ENCODE data around the gene HYLS1.

DNA sequence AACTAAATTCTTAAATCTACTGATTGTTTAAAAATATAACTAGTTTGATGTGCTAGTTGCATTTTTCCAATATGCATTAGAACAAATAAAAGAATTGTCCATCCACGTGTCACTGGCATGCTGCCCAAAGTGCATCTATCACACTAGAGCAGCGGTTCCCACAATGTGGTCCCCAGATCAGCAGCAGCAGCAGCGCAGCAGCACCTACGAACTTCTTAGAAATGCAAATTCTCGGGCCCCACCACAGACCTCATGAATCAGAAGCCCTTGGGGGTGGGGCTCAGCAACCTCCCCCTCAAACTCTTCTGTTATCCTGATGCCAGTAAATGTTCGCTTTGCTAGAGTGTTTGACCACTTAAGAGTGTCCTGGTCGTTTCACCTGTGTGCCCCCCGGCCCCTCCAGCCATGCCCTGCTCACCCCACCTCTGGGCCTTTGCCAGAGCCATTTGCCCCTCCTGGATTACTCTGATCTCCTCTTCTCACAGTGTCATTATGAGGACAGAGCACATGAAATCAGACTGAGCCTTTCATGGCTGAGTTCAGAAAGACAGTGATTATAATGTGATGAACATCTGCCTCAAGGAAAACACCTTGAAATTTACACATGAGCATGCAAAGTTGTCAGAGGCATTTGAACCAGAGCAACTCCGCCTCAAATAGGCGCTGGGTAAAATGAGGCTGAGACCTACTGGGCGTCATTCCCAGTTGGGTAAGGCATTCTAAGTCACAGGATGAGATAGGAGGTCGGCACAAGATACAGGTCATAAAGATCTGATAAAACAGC, 45.8 kb downstream of the HYLS1 start:
- TF ChIP-seq, protein P1, sequence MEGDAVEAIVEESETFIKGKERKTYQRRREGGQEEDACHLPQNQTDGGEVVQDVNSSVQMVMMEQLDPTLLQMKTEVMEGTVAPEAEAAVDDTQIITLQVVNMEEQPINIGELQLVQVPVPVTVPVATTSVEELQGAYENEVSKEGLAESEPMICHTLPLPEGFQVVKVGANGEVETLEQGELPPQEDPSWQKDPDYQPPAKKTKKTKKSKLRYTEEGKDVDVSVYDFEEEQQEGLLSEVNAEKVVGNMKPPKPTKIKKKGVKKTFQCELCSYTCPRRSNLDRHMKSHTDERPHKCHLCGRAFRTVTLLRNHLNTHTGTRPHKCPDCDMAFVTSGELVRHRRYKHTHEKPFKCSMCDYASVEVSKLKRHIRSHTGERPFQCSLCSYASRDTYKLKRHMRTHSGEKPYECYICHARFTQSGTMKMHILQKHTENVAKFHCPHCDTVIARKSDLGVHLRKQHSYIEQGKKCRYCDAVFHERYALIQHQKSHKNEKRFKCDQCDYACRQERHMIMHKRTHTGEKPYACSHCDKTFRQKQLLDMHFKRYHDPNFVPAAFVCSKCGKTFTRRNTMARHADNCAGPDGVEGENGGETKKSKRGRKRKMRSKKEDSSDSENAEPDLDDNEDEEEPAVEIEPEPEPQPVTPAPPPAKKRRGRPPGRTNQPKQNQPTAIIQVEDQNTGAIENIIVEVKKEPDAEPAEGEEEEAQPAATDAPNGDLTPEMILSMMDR (IDR thresholded peaks at IDR 0.05), result no peak
- no peak for TF ChIP-seq POLR2A (IDR thresholded peaks at IDR 0.05)
